GM12872 (cell line): ENCODE results near the gene GREB1L.

Experiments used
- TF ChIP-seq, protein P1 (sequence below): IDR thresholded peaks from 3 replicates; pipeline ENCODE4 v1.5.1; 2011; ENCODE audit warnings: low read depth, mild to moderate bottlenecking, low read length, moderate library complexity; ENCODE audit not compliant: insufficient read depth

The GREB1L gene

DNA sequence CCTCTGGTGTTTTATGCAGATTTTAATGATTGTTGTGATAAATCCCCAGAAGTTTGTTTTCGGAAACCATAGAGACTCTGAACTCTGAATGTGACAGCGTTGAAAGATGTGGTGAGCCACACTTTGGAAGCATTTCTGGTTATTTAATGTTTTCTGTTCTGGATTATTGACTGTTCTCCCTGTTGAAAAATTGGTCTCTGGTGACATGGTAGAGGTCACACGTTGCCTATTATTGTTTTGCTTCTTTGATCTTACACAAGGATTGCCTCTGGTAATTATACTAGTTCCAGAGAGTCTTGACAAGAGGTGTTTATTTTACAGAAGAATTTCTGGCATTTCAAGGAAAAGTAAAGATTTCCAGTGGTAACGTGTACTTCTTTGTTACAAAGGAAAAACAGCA lies 127.1 kb downstream of the GREB1L start:
- TF ChIP-seq, protein P1, sequence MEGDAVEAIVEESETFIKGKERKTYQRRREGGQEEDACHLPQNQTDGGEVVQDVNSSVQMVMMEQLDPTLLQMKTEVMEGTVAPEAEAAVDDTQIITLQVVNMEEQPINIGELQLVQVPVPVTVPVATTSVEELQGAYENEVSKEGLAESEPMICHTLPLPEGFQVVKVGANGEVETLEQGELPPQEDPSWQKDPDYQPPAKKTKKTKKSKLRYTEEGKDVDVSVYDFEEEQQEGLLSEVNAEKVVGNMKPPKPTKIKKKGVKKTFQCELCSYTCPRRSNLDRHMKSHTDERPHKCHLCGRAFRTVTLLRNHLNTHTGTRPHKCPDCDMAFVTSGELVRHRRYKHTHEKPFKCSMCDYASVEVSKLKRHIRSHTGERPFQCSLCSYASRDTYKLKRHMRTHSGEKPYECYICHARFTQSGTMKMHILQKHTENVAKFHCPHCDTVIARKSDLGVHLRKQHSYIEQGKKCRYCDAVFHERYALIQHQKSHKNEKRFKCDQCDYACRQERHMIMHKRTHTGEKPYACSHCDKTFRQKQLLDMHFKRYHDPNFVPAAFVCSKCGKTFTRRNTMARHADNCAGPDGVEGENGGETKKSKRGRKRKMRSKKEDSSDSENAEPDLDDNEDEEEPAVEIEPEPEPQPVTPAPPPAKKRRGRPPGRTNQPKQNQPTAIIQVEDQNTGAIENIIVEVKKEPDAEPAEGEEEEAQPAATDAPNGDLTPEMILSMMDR: no peak

DNA sequence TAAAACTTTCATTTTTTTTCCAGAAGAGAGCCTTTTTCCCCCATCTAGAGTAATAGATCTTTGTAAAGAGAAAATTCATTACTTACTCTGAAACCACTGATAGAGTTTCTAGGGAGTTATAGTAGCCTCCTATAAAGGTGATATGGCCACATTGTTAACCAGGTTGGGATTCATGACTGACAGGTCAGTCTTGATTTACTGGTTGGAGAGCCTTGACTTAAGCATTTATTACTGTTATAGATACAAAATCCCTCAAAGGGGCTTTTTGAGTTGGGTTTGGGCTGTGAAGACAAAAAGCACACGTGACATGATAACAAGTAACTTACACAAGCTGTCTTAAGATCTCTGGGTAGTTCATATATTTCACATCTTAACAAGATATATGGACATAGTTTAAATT lies 141.0 kb downstream of the GREB1L start:
- TF ChIP-seq, protein P1: no peak

DNA sequence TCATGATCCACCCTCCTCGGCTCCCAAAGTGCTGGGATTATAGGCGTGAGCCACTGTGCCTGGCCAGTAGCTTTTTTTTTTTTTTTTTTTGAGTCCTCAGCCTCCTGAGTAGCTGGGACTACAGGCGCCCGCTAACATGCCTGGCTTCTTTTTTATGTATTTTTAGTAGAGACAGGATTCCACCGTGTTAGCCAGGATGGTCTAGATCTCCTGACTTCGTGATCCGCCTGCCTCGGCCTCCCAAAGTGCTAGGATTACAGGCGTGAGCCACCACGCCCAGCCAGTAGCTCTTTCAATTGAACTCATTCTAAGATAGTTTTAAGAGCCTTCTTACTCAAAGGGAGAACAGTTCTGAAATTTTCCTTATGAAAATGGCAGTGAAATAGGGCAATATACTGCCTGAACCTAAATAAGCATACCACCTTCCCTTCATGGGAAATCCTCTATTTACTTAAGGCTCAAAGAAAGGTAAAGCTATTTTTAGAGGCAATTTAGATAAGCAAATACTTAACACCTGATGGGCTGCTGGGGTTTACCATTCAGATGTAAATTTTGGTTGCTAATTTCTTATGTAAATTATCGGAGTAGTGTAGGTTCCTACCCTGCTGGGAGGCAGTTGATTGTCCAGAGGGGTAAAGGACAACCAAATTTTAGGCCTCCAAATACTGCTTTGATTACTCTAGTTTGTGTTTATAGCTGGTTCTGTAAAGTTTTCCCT lies 144.7 kb downstream of the GREB1L start:
- TF ChIP-seq, protein P1: no peak

- TF ChIP-seq, protein P1: no peak
Observed at GRCh38 chr18:21387886-21388285, 145.9 kb downstream of the GREB1L start.

DNA sequence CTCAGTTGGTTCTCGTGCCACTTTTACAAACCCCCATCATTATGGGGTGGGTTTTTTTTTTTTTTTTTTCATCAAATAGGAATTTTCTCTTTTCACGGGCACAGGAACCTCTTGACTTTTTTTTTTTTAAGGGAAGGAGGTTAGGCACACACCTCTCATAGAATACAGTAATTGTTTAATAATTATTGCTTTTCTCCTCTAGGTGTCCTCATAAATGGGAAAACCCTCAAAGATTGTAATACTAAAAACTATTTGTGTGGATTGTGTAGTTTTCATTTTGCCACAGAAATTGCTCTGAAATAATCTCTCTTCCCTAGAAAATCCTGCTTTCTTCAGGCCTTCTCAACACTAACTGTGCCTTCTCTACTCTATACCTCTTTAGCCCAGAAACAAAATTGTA lies 147.3 kb downstream of the GREB1L start:
- TF ChIP-seq, protein P1: no peak

DNA sequence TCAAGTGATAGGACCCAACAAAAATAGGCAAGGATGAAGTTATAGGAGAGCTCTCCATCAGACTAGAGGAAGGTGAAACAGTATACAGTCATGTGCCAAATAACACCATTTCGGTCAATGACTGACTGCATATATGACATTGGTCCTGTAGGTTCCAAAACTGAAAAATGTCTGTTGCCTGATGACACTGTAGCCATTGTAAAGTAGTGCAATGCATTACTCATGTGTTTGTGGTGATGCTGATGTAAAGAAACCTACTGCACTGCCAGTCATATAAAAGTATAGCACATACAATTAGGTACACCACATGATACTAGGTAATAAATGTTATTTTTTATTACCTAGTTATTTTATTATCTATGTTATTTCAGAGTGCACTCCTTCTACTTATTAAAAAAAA lies 147.9 kb downstream of the GREB1L start:
- TF ChIP-seq, protein P1: no peak

- TF ChIP-seq, protein P1: no peak
Observed at GRCh38 chr18:21391074-21391673, 149.1 kb downstream of the GREB1L start.
